Prostate gland (tissue), 2 donors: ENCODE data around the gene RGCC.

Source experiments
- CTCF ChIP-seq, 4 experiments: fragments of 200-600 bp in 2 of 4; fragments of 450-650 bp in 2 of 4; sonication (generic) in 2 of 4; IDR thresholded peaks; 1 replicate in 3 of 4; 2 replicates in 1 of 4; pipeline ENCODE4 v1.5.1; 2016 to 2019; ENCODE audit warnings: antibody characterized with exemption in 4 of 4, mild to moderate bottlenecking in 2 of 4, moderate library complexity in 2 of 4
- POLR2A ChIP-seq: fragments of 450-650 bp; IDR thresholded peaks from one replicate; pipeline ENCODE4 v1.6.1; 2016; ENCODE audit warnings: antibody characterized with exemption, mild to moderate bottlenecking
- POLR2AphosphoS5 ChIP-seq: sonication (generic); formaldehyde crosslinking; IDR thresholded peaks from one replicate; pipeline ENCODE4 v1.6.1; 2017; ENCODE audit warnings: antibody characterized with exemption

GRCh38 chr13:41454170-41454569 is 3.2 kb upstream of the RGCC start:
- no peak for TF ChIP-seq CTCF (IDR thresholded peaks at IDR 0.05)
- TF ChIP-seq POLR2AphosphoS5 = no peak
- TF ChIP-seq POLR2A = no peak
